ENCODE results near the gene SIT1.

GRCh38 chr9:35696520-35697215 is 45.9 kb upstream of the SIT1 start:
- no peak for TF ChIP-seq REST (IDR thresholded peaks at IDR 0.05; ENCODE audit: insufficient read depth in 1 of 2, low read depth in 2 of 2, low read length in 2 of 2)
- TF ChIP-seq POLR2AphosphoS5 (IDR thresholded peaks at IDR 0.05; ENCODE audit: low read depth, low read length) = no peak; the same call in 1 of the 2 replicates
- TF ChIP-seq SIN3A (IDR thresholded peaks at IDR 0.05; ENCODE audit: borderline replicate concordance, insufficient read depth, low read length) = no peak
